HG03045 (cell line): Measurements from ENCODE around the gene CNGB1.
"Not testable (repeated sequence)": the region's sequence is repeated elsewhere in the genome, so short reads cannot be mapped to it uniquely, and the experiment has no call there.

Experiments
- ATAC-seq: cut with Tn5 transposase; IDR thresholded peaks from one replicate; pipeline ENCODE4 v1.9.1; 2021; ENCODE audit warnings: mild to moderate bottlenecking, moderate library complexity; ENCODE audit not compliant: unreplicated experiment

CNGB1 gene

DNA sequence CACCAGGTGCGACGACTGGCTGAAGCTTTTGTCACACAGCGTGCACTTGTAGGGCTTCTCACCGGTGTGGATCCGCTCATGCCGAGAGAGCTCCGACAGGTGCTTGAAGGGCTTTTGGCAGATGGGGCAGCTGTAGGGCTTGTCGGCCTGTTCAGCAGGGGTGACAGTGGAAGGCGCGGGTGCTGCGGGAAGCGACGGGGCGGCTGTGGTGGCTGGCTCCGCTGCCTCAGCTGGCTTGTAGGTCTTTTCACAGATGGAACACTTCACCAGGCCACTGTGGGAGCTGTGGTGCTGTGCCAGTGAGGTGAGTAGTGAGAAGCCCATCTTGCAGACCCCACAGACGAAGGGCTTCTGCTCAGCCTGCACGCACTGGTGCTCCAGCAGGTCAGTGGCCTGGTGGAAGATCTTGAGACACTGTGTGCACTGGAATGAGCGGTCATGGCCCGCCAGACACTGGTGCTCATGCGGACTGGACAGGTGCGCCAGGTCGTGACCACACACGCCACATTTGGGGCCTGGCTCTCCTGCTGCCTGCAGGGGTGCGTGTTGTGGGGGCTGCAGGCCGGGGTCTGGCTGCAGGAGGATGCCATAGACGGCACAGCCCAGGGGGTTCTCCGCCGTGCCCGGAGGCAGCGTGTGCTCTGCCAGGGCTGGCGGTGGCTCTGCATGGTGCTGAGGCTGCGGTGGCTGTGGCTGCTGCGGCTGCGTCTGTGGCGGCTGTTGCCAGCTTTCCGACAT, 26.8 kb upstream of the CNGB1 start:
- no peak for ATAC-seq

DNA sequence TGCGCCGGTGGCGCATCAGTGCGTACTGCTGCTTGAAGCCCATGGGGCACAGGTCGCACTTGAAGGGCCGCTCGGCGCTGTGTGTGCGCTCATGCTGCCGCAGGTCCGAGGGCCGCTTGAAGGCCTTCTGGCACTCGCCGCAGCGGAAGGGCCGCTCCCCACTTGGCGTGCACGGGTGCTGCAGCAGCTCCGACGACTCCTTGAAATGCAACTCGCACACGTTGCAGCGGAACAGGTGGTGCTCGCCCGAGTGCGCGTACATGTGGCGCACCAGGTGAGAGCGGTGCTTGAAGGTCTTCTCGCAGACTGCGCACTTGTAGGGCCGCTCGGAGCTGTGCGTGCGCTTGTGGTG, 26.2 kb upstream of the CNGB1 start:
- ATAC-seq = no peak

- ATAC-seq = no peak
These were observed 25.7 kb upstream of the CNGB1 start for GRCh38 chr16:57996406-57997175.

DNA sequence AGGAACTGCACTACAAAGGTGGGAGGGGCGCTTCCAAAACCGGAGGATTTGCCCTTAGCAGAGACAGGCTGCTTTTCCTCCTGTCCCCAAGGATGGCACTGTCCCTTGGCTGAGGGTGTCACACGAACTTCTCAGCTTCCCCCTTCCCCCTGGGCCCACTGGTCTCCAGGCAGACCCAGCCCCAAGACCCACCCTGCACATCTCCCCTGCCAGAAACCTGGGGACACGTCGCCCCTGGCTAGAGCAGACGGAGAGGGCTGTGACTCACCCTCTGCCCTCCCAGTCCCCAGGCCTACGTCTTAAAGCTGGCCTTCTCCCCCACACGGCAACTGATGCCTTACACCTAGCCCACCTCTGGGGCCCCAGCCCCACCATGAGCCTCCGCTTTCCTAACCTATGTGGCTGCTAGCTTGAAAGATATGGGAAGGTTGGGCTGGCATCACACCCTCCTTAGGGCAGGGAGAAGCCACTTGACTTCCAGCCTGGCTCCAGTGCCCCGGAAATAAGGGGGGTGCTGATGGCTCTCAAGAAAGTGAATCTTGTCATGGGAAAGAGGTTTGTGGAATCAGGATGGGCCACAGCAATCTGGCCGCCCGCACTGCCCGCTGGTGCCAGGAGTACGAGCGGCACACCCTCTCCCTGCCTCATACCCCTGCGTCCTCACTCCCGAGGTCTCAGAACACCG, 24.9 kb upstream of the CNGB1 start:
- no peak for ATAC-seq

DNA sequence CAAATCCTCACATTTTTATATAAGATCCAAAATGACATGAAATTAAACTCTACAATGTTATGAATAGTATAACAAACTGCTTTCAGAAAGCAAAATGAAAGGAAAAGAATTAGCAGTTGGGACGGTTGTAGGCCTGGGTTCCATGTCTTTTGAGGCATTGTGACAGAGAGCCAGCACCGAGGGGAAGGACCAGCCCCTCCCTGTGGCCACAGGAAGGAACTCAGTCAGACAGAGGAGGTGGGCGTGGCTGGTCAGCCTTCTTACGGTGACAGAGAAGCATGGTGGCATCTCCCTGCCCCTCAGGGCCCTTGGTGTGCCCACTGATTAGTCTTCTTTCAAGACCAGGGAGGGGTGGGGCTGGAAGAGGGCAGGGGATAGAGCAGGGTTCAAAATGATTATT, 23.9 kb upstream of the CNGB1 start:
- ATAC-seq = no peak

DNA sequence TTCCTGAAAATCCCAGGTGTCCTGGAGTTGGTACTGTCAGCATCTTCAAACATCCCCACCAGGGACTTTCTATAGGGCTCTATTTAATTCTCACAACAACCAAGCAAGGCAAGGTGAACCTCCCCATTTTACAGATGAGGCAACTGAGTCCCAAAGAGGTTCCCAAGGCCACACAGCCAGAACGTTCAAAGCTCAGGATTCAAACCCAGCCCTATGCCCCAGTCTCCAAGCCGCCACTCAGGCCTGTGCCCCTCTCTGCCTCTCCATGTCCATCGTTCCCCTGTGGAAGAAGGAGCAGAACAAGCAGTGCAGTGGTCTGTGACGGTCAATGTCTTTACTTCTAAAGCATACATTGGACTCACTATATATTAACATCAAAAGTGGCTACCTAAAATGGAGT, 23.4 kb upstream of the CNGB1 start:
- ATAC-seq = no peak

DNA sequence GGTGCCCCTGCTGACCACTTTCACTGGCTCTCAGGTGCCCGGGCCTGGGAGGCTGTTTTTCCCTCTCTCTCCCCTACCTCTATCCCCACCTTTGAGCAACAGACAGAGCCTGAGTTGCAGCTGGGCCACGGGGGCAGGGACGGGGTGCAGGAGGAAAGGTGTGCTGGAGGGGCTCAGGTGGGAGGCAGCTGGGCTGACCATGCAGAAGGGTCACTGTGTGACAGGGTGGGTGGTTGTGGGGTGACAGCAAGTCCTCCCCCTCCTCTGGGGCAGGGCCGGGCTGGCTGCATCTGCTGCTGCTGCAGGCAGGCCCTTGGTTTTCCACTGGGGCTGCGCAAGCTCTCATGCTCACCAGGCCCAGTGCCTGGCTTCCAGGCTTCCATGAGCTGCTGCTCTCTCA, 23.0 kb upstream of the CNGB1 start:
- no peak for ATAC-seq

GRCh38 chr16:57993438-57993837, 22.5 kb upstream of the CNGB1 start:
- ATAC-seq = no peak

DNA sequence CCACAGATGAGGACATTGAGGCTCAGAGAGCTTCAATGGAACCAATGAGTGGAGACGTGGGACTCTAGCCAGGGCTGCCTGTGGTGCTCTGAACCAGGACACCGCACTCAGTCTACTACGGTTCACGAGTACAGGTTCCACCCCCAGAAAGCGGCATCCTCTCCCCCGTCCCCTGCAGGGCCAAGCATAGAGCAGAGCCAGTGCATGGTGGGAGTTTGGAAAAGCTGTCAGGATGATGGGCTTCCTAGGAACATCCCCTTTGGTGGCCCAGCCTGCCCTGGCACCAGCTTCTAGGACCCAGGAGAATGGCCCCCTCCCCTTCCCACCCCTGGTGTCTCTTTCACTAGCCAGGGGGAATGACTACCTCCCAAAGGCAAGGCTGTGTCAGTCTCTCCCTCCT, 21.2 kb upstream of the CNGB1 start:
- no peak for ATAC-seq

GRCh38 chr16:57991551-57992059, 20.7 kb upstream of the CNGB1 start:
- no peak for ATAC-seq

DNA sequence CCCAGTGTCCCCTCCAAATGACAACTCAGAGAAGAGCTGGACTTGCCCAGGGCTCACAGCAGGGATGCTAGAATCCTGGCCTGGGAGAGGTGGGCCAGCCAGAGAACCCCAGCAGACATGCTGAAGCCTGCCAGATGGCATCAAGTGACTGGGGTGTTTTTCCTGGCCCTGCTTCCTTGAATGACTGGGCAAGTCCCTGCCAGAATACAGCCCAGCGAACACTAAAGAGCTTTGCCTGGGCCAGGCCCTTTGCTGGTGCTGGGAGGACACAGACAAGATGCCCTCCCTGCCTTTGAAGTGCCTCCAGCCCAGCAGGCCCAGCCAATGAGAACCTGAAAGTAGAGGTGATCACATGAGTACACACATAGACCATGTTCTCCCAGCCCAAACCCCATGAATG, 18.0 kb upstream of the CNGB1 start:
- no peak for ATAC-seq

GRCh38 chr16:57987441-57988177, 16.7 kb upstream of the CNGB1 start:
- ATAC-seq = no peak

DNA sequence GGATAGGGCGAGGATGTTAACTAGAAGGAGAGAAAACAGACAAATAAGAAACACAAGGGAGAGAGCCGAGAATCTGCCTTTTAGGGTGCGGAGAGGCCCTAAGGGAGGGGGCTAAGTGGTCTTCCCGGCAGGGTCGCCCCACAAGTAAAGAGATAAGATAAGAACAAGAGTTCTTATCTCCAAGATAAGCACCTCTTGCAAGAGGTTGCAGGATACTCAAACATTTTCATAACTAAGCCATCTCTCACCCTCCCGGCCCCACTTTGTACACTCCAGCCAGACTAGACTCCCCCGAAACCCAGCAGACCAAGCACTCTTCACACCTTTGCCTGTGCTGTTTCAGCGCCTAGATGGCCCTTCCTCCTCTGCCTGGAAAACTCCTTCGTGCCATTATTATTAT, 15.3 kb upstream of the CNGB1 start:
- no peak for ATAC-seq

GRCh38 chr16:57985204-57986181, 14.6 kb upstream of the CNGB1 start:
- no peak for ATAC-seq

GRCh38 chr16:57984443-57985203, 13.7 kb upstream of the CNGB1 start:
- ATAC-seq = peak; percentile 69

DNA sequence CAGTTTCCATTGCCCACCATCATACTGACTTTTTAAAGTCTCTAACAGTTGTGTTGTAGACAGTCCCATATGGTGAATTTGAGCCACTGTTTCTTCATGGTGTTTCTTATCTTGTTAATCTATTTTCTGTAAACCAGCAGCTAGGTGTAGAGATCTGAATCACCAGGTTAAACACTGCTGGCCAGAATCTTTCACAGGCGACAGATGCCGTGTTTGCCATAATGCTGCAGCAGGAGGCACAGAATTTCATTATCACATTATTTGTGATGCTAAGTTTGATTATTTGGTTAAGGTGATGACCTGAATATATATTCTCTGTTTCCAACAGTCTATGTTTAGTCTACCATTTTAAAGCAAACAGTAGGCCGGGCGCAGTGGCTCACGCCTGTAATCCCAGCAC, 11.5 kb upstream of the CNGB1 start:
- no peak for ATAC-seq

DNA sequence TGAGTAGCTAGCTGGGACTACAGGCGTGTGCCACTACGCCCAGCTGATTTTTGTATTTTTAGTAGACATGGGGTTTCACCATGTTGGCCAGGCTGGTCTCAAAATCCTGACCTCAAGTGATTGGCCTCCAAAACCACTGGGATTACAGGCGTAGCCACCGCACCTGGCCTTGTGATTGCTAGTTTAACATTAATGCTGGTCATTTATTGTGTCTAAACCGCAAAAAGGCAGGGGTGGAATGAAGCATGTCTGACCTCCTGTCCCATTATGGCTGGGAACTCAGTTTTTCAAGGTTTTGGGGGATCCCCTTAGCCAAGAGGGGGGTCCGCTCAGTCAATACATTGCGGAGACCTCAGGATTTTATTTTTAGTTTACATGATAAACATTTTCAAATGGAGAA, 10.7 kb upstream of the CNGB1 start:
- ATAC-seq = no peak

GRCh38 chr16:57979006-57979585, 8.2 kb upstream of the CNGB1 start:
- ATAC-seq = no peak

DNA sequence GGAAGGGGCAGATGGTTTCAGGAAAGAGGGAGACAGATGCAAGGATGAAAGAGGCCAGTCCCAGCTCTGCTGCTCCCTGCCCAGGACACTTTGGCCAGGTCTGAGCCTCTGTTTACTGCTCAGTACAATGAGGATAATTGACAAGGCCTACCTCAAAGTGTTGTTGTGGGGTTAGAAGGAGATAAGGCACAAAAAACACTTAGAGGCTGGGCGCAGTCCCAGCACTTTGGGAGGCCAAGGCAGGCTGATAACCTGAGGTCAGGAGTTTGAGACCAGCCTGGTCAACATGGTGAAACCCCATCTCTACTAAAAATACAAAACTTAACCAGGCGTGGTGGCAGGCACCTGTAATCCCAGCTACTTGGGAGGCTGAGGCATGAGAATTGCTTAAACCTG, 7.1 kb upstream of the CNGB1 start:
- not testable (repeated sequence) for ATAC-seq
